ENCODE measurements around the gene SMOC2.
A peak's percentile ranks its signal among the peaks of the same experiment; 100 is the strongest.

The SMOC2 gene

GRCh38 chr6:168520233-168520632, 79.2 kb downstream of the SMOC2 start:
- Histone ChIP-seq H3K4me1 (ENCODE audit: control insufficient read depth in 5 of 5, insufficient read depth in 5 of 5, low read length in 5 of 5) (peaks cover 0 to 9% (median 8%) of the 10 kb centered on the region in 5 donors), H3K9ac (ENCODE audit: low read length in 5 of 5) (no peak overlapping the region), H3K27me3 (ENCODE audit: control insufficient read depth in 5 of 5, insufficient read depth in 4 of 5, low read length in 5 of 5) (peaks cover 0 to 5% (median 0%) of the 10 kb centered on the region in 5 donors), H3K36me3 (ENCODE audit: control insufficient read depth in 5 of 5, insufficient read depth in 5 of 5, low read length in 5 of 5) (peaks cover 0 to 6% (median 0%) of the 10 kb centered on the region in 5 donors), H3K4me3 (ENCODE audit: low read depth in 1 of 5, low read length in 5 of 5) (no peak overlapping the region), H3K9me3 (ENCODE audit: control insufficient read depth in 5 of 5, low read length in 5 of 5) (peaks cover 0 to 9% (median 0%) of the 10 kb centered on the region in 5 donors), H3K27ac (ENCODE audit: low read depth, low read length) (no peak overlapping the region)

- Histone ChIP-seq H3K9me3 (ENCODE audit: control insufficient read depth in 5 of 5, low read length in 5 of 5) (no peaks in the 10 kb centered on the region), H3K27ac (ENCODE audit: low read depth, low read length) (no peak overlapping the region), H3K4me3 (ENCODE audit: low read depth in 1 of 5, low read length in 5 of 5) (no peak overlapping the region), H3K27me3 (ENCODE audit: control insufficient read depth in 5 of 5, insufficient read depth in 4 of 5, low read length in 5 of 5) (peaks cover 0 to 3% (median 0%) of the 10 kb centered on the region in 5 donors), H3K4me1 (ENCODE audit: control insufficient read depth in 5 of 5, insufficient read depth in 5 of 5, low read length in 5 of 5) (peaks cover 3 to 27% (median 24%) of the 10 kb centered on the region in 5 donors), H3K36me3 (ENCODE audit: control insufficient read depth in 5 of 5, insufficient read depth in 5 of 5, low read length in 5 of 5) (no peaks in the 10 kb centered on the region), H3K9ac (ENCODE audit: low read length in 5 of 5) (no peak overlapping the region)
These were observed 83.6 kb downstream of the SMOC2 start for GRCh38 chr6:168524571-168525001.

GRCh38 chr6:168525114-168525513, 84.1 kb downstream of the SMOC2 start:
- Histone ChIP-seq H3K4me3 (ENCODE audit: low read depth in 1 of 5, low read length in 5 of 5) (no peak overlapping the region), H3K27me3 (ENCODE audit: control insufficient read depth in 5 of 5, insufficient read depth in 4 of 5, low read length in 5 of 5) (peaks cover 0 to 3% (median 0%) of the 10 kb centered on the region in 5 donors), H3K36me3 (ENCODE audit: control insufficient read depth in 5 of 5, insufficient read depth in 5 of 5, low read length in 5 of 5) (no peaks in the 10 kb centered on the region), H3K9ac (ENCODE audit: low read length in 5 of 5) (no peak overlapping the region), H3K9me3 (ENCODE audit: control insufficient read depth in 5 of 5, low read length in 5 of 5) (no peaks in the 10 kb centered on the region), H3K4me1 (ENCODE audit: control insufficient read depth in 5 of 5, insufficient read depth in 5 of 5, low read length in 5 of 5) (peaks cover 3 to 27% (median 24%) of the 10 kb centered on the region in 5 donors), H3K27ac (ENCODE audit: low read depth, low read length) (no peak overlapping the region)

- Histone ChIP-seq H3K27ac (ENCODE audit: low read depth, low read length) (no peak overlapping the region), H3K36me3 (ENCODE audit: control insufficient read depth in 5 of 5, insufficient read depth in 5 of 5, low read length in 5 of 5) (no peaks in the 10 kb centered on the region), H3K9me3 (ENCODE audit: control insufficient read depth in 5 of 5, low read length in 5 of 5) (no peaks in the 10 kb centered on the region), H3K27me3 (ENCODE audit: control insufficient read depth in 5 of 5, insufficient read depth in 4 of 5, low read length in 5 of 5) (peaks cover 0 to 3% (median 0%) of the 10 kb centered on the region in 5 donors), H3K9ac (ENCODE audit: low read length in 5 of 5) (no peak overlapping the region), H3K4me1 (ENCODE audit: control insufficient read depth in 5 of 5, insufficient read depth in 5 of 5, low read length in 5 of 5) (peaks cover 3 to 27% (median 24%) of the 10 kb centered on the region in 5 donors), H3K4me3 (ENCODE audit: low read depth in 1 of 5, low read length in 5 of 5) (no peak overlapping the region)
These were observed 85.1 kb downstream of the SMOC2 start for GRCh38 chr6:168525926-168526630.

- H3K9me3 ChIP-seq (ENCODE audit: control insufficient read depth in 5 of 5, low read length in 5 of 5) = no peaks in the 10 kb centered on the region
- no peak overlapping the region for H3K27ac ChIP-seq (ENCODE audit: low read depth, low read length)
- H3K27me3 ChIP-seq (ENCODE audit: control insufficient read depth in 5 of 5, insufficient read depth in 4 of 5, low read length in 5 of 5) = peaks cover 0 to 3% (median 0%) of the 10 kb centered on the region in 5 donors
- peak overlapping the region in 1 of 5 donors; percentile 19 for H3K4me3 ChIP-seq (ENCODE audit: low read depth in 1 of 5, low read length in 5 of 5)
- no peak overlapping the region for H3K9ac ChIP-seq (ENCODE audit: low read length in 5 of 5)
- H3K4me1 ChIP-seq (ENCODE audit: control insufficient read depth in 5 of 5, insufficient read depth in 5 of 5, low read length in 5 of 5) = peaks cover 3 to 27% (median 24%) of the 10 kb centered on the region in 5 donors
- no peaks in the 10 kb centered on the region for H3K36me3 ChIP-seq (ENCODE audit: control insufficient read depth in 5 of 5, insufficient read depth in 5 of 5, low read length in 5 of 5)
These were observed 85.9 kb downstream of the SMOC2 start for GRCh38 chr6:168526841-168527281.

GRCh38 chr6:168527451-168528210, 86.6 kb downstream of the SMOC2 start:
- Histone ChIP-seq H3K4me3 (ENCODE audit: low read depth in 1 of 5, low read length in 5 of 5) (no peak overlapping the region), H3K9me3 (ENCODE audit: control insufficient read depth in 5 of 5, low read length in 5 of 5) (no peaks in the 10 kb centered on the region), H3K27ac (ENCODE audit: low read depth, low read length) (no peak overlapping the region), H3K36me3 (ENCODE audit: control insufficient read depth in 5 of 5, insufficient read depth in 5 of 5, low read length in 5 of 5) (no peaks in the 10 kb centered on the region), H3K4me1 (ENCODE audit: control insufficient read depth in 5 of 5, insufficient read depth in 5 of 5, low read length in 5 of 5) (peaks cover 3 to 27% (median 24%) of the 10 kb centered on the region in 5 donors), H3K27me3 (ENCODE audit: control insufficient read depth in 5 of 5, insufficient read depth in 4 of 5, low read length in 5 of 5) (peaks cover 0 to 3% (median 0%) of the 10 kb centered on the region in 5 donors), H3K9ac (ENCODE audit: low read length in 5 of 5) (no peak overlapping the region)

- Histone ChIP-seq H3K4me3 (ENCODE audit: low read depth in 1 of 5, low read length in 5 of 5) (no peak overlapping the region), H3K4me1 (ENCODE audit: control insufficient read depth in 5 of 5, insufficient read depth in 5 of 5, low read length in 5 of 5) (peaks cover 3 to 32% (median 26%) of the 10 kb centered on the region in 5 donors), H3K27me3 (ENCODE audit: control insufficient read depth in 5 of 5, insufficient read depth in 4 of 5, low read length in 5 of 5) (peaks cover 0 to 3% (median 0%) of the 10 kb centered on the region in 5 donors), H3K9ac (ENCODE audit: low read length in 5 of 5) (no peak overlapping the region), H3K27ac (ENCODE audit: low read depth, low read length) (no peak overlapping the region), H3K9me3 (ENCODE audit: control insufficient read depth in 5 of 5, low read length in 5 of 5) (no peaks in the 10 kb centered on the region), H3K36me3 (ENCODE audit: control insufficient read depth in 5 of 5, insufficient read depth in 5 of 5, low read length in 5 of 5) (no peaks in the 10 kb centered on the region)
These were observed 87.6 kb downstream of the SMOC2 start for GRCh38 chr6:168528474-168529095.

- peaks cover 3 to 32% (median 26%) of the 10 kb centered on the region in 5 donors for H3K4me1 ChIP-seq (ENCODE audit: control insufficient read depth in 5 of 5, insufficient read depth in 5 of 5, low read length in 5 of 5)
- no peak overlapping the region for H3K9ac ChIP-seq (ENCODE audit: low read length in 5 of 5)
- H3K27me3 ChIP-seq (ENCODE audit: control insufficient read depth in 5 of 5, insufficient read depth in 4 of 5, low read length in 5 of 5) = peaks cover 0 to 3% (median 0%) of the 10 kb centered on the region in 5 donors
- H3K4me3 ChIP-seq (ENCODE audit: low read depth in 1 of 5, low read length in 5 of 5) = no peak overlapping the region
- no peaks in the 10 kb centered on the region for H3K9me3 ChIP-seq (ENCODE audit: control insufficient read depth in 5 of 5, low read length in 5 of 5)
- H3K36me3 ChIP-seq (ENCODE audit: control insufficient read depth in 5 of 5, insufficient read depth in 5 of 5, low read length in 5 of 5) = no peaks in the 10 kb centered on the region
- no peak overlapping the region for H3K27ac ChIP-seq (ENCODE audit: low read depth, low read length)
These were observed 88.2 kb downstream of the SMOC2 start for GRCh38 chr6:168529214-168529613.

GRCh38 chr6:168530653-168531071, 89.7 kb downstream of the SMOC2 start:
- no peak overlapping the region for H3K4me3 ChIP-seq (ENCODE audit: low read depth in 1 of 5, low read length in 5 of 5)
- H3K9me3 ChIP-seq (ENCODE audit: control insufficient read depth in 5 of 5, low read length in 5 of 5) = no peaks in the 10 kb centered on the region
- no peak overlapping the region for H3K9ac ChIP-seq (ENCODE audit: low read length in 5 of 5)
- no peak overlapping the region for H3K27ac ChIP-seq (ENCODE audit: low read depth, low read length)
- peaks cover 3 to 23% (median 15%) of the 10 kb centered on the region in 5 donors for H3K4me1 ChIP-seq (ENCODE audit: control insufficient read depth in 5 of 5, insufficient read depth in 5 of 5, low read length in 5 of 5)
- no peaks in the 10 kb centered on the region for H3K36me3 ChIP-seq (ENCODE audit: control insufficient read depth in 5 of 5, insufficient read depth in 5 of 5, low read length in 5 of 5)
- H3K27me3 ChIP-seq (ENCODE audit: control insufficient read depth in 5 of 5, insufficient read depth in 4 of 5, low read length in 5 of 5) = peaks cover 0 to 3% (median 0%) of the 10 kb centered on the region in 5 donors
